CD4-positive, alpha-beta T cell treated with Interferon gamma for 1 hour (primary cell): Measurements from ENCODE around the gene TBPL1.
"Not testable (repeated sequence)": the region's sequence is repeated elsewhere in the genome, so short reads cannot be mapped to it uniquely, and the experiment has no call there.

Experiments
- DNase-seq: peaks from one replicate; pipeline ENCODE4 v3.0.0-alpha.2; 2020

TBPL1 gene

DNA sequence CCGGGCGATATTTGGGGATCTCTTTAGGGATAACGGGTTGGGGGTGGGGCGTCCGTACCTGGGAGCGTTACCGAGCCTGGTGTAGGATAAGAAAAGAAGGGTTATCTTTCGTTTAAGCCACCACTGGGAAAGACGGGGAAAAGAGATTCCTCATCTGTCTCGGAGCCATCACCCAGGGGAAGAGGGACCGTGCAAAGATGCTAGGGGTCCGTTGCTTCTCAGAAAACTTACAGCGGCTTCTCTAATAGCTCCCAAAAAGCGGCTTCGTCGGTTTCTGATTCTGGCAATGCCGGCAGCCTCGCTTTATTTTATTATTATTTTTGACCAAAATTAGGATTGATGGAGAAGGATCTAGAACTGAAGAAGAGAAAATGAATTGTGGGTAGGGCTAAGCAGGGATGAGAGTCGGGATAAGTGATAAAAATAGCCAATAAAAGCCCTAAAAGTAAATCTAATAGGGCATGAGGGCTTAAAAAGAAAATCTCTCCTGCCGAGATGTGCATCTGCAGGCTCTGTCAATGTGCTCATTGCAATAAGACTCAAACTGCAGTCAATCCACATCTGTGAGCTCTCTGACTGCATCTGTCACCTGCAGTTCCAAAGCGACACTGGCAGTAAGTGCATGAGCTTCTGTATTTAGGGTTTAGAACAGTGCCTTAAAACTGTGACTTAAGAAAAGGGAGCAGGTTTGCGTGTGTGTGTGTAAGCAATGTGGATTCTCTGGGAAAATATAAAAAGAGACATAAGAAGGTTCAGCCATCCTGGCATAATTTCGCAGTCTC is 801 bp downstream of the TBPL1 start:
- no peak for DNase-seq

DNA sequence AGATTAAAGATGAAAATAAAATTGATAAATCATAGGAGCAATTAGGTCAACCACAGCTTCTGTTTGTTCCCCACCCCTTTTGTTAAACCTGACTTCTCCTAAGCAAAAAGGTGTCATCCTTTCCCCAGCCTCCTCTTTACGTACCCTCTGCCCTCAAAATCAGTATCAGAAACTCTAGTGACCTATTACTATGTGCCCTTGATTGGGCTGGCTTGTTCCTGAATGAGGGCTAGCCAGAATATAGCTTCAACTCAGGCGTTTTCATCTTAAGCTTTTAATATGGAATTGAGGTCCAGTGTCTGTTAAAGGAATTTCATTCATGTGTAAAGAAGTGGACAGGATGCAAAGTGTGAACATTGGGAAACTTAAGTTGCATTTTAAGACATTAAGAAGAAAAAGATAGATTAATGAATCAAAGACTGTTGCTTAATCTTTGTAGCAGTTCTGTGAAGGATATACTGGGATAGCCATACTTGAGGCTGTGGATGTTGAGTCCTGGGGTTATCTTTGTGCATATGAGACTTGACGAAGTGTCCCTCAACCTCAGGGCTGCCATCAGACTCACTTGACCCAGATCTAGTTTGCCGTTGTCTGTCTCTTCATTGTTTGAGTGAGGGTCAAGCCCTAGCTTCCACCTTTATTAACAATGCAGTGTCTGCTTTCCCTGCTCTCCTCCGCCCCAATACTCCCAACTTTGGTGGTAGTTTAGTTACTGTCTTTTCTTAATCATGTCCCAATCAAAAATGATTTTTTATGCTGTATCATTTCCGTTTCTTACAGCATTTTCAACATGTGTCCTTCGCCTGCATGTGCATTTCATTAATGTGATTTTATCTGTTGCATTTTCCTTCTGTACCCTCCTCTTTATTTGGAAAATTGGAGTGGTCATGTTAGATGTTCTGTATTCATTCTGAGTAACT is 1.9 kb downstream of the TBPL1 start:
- no peak for DNase-seq

DNA sequence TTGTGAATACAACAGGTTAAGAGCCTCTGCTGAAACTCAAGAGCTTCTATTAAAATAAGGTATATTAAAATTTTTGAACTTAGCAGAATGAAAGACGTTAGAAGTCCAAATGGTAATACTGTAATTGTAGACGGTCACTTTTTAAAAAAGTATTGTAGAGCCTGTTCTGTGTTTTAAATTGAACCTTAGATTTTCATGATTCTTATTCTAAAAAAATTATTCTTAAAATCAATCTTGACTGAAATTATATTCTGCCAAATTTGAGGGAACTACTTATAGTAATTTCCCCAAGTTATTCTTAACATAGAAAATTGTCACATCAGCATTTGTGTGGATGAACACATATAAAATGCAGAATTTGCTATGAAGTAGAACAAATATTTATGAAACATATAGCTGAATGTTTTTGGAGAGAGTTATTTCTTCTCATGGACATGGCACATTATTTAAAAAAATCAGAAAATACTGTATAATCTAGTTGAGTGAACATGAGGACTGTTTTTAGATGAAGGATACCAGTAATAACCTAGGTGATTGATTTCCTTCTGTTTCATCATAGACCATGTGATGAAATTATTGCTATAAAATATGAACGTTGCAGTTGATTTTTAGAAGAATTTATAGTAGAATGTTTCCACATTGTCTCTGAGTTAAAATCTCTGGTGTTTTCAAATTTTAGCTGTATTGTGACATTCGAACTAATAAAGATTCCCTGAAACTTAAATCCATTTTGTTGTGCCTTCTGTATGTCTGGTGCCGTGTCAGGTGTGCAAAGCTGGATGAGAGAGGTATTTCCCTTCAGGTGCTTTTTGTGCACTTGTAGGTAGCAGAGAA is 2.8 kb downstream of the TBPL1 start:
- DNase-seq, result no peak

DNA sequence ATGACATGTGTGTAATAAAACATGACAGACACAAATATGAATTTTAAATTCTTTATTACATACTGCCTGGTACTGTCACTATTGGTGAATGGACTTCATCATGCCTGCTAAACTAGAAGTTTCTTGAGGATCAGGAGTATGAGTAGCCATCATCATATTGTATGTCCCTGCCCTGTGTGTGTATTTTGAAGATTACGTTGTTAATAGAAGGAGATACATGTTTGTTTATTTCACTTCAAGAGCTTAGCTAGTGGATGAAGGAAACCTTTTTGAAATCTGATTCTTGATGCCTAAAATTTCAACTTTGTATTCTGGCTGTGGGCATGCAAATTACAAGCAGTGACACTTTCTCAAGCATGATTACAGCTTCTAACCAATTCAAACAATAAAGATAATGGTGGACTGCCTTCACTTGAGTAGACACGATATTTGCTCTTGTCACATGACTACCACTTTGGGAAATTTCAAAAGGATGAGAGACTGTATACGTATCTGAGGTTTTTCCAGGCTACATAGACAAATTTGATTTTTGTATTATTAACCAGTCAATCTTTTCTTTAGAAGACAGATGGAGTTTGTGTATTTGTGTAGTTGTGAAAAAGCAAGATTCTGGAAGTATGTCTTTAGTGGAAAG is 3.5 kb downstream of the TBPL1 start:
- no peak for DNase-seq

DNA sequence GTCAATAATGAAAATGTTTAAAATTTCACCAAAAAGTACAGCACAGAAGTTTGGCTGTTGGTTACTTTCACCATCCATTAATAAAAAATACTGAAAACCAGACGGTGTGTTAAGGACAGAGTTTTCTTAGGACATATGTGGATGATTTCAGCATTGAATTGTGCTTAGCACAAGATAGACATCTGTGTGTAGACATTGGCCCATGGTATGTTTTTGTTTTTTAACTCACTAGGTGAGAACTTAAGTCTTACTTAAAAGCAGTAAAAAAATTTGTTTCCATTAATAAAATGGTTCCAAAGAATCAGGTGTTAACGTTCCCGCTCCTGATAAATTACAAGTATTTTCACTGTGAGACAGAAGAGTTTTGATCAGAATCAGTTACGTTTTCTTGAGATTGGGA is 4.2 kb downstream of the TBPL1 start:
- no peak for DNase-seq

DNA sequence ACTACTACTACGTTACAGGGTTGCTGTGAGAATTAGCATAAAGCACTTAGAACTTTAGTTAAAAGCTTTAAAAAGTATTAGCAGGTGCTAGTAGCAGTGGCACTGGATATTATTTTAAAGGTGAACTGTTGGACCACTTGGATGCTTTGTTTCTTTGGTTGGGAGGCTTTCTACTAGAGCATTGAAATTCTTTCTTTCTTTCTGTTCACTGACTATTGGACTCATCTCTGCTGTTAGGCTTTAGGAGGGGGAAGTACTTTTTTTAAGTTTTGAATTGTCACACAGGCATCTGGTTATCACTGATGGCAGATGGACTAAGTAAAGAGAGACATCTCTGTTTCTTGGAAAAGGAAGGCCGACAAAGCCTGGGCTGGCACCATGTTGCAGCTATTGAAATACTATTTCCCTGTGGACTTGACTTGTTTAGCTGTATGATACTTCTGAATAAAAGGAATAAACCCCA is 4.8 kb downstream of the TBPL1 start:
- no peak for DNase-seq

DNA sequence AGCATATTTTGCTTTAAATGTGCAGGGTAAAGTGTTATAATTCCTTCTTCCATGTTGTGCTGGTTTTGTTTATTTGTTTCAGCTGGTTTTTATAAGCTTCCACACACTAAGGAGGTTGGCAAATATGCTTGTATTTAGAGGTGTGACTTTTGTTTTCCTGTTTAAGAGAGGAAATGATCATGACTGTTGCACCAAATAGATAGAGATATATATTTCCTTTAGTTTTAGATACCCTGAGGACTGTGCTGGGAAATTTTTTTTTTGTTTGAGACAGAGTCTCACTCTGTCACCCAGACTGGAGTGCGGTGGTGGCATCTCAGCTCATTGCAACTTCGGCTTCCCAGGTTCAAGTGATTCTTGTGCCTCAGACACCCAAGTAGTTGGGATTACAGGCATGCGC is 5.8 kb downstream of the TBPL1 start:
- no peak for DNase-seq

DNA sequence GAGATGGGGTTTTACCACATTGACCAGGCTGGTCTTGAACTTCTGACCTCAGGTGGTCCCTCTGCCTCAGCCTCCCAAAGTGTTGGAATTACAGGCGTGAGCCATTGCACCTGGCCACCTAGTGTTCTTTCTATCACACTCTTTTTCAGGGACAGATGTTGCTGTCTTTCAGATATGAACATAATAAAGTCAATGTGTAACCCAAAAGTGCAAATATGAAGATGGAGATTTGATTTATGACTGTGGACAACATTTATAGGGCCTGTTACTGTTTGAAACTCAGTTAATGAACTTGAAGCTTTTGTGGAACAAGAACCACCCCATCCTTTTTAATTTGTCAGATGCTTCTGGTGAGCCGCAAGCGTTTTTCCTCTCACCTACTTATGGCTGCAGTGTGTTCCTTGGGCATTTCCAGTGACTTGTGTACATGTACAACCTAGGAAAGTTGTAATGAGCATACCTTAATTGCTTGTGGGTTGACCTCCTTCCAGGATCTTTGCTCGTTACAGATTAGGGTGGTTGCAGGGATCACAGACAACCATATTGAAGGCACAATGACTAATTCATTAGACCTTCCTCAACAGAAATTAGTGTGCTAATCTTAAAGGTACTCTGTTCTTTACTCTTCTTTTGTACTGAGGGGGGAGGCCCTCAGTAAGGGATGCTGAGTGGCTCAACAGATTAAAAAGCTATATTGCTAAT is 6.8 kb downstream of the TBPL1 start:
- DNase-seq, result no peak

DNA sequence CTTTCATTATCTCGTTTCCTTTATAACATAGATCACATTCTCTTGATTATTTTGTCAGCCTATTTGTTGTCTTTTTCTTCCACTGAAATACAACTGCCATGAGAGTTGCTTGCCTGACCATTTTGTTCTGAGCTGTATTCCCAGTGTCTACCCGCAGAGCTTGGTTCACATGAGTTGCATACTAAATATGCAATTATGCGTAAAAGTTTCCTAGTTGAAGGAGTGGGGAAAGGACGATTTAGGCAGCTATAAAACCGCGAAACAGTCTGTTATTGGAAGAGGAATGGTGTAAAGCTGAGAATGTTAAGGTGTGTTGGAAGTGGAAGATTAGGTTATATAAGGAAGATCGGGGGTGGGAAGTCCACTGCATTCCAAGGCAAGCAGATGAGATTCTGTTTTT is 8.8 kb downstream of the TBPL1 start:
- DNase-seq, result no peak

DNA sequence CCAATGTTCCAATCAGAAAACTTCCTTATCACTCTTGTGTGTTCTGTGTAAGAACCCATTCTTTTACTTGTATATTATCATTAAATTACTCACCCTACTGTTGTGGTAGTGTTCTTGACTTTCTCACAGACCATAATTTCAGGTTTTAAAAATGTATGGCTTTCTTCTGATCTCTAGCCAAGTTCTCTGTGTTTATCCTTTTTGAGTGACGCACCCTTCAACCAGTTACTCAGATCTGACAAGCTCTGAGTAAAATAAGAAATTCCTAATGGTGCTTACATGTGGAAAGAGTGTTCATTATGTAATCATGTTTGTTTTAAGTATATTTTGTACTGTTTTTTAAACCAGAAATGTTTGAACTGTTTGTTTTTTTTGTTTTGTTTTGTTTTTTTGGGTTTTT is 11.0 kb downstream of the TBPL1 start:
- no peak for DNase-seq

DNA sequence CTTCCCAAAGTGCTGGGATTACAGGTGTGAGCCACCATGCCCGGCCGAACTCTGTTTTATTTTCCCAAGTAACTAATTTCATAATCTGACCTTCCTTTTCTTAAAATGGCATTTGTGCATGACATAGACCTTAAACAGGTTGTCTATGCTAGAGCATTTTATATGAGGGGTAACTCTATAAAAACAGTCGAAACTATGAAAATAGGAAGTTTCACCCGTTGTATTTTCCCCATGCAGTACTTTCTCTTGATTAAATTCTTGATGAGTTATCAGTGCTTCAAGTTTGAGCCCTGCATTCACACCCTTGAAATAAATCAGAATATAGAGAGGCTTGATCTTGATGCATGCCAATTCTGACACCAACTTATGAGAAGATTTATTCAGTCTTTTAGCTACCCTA is 11.7 kb downstream of the TBPL1 start:
- no peak for DNase-seq

DNA sequence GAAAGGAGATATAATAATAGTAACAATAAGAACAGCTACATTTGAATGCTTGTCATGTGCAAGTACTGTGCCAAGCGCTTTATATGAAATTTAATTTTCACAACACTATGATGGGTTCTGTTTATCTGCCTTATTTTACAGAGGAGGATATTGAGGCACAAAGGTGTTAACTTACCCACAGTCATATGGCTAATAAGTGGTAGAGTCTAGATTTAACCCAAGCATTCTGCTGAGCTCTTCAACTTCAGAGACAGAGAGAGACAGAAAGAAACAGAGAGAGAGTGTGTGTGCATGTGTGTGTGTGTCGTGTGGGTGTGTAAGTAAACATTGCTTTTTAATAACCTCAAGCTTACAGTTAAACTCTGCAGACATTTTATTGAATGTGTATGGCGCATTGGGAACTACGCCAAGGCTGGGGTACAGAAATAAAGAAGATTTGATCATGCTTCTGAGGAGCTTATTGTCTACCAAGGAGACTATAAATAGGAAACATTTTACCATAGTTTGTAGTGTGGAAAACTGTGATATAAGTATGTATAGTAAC is 12.9 kb downstream of the TBPL1 start:
- no peak for DNase-seq

DNA sequence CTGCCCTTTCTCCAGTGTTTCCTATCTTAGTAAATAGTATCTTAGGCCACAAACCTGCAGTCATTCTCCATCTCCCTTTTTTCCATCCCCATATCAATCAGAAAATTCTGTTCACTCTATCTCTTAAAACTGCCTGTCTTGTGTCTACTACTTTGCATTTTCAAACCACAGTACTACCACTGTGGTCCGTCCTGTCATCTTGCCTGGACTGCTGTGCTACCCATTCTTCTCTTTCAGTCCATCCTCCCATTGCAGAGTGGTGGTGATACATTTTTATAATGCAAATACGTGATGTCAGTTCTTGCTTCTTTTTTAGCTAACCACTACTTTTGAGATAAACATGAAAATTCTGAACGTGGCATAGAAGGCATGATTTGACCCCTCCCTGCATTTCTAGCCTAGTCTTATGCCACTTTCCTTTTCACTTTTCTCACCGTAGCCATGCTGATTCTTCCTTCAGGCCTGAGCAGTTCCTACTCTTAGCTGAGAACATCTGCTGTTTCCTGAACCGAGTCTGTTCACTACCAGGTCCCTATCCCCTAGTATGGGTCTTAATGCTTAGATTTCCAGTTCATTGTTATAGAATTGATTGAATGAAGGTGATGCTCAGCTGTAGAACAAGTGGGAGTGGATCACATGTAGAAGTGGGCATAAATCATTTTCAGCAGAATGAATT is 13.8 kb downstream of the TBPL1 start:
- DNase-seq, result no peak

DNA sequence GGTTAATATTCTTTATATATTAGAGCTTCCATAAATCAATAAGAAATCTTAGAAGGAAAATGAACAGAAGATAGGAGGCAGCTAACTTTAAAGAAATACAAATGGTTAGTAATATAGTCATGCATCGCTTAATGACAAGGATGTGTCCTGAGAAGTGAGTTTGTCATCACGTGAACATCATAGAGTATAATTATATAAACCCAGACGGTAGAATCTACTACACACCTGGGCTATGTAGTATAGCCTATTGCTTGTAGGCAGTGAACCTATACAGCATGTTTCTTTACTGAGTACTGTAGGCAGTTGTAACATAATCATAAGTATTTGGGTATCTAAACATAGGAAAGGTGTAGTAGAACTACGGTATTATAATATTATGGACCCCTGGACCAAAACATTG is 14.3 kb downstream of the TBPL1 start:
- no peak for DNase-seq

DNA sequence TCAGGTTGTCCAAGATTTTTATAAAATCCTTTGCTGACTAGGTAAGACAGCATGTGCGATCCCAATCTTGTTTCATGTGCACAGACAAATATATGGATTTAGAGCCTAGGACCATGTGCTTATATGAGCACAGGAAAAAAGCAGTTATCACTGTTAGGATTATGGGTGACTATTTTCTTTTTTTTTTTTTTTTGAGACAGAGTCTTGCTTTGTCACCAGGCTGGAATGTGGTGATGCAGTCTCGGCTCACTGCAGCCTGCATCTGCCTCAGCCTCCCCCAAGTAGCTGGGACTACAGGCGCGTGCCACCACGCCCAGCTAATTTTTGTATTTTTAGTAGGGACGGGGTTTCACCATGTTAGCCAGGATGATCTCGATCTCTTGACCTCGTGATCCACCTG is 14.8 kb downstream of the TBPL1 start:
- not testable (repeated sequence) for DNase-seq

DNA sequence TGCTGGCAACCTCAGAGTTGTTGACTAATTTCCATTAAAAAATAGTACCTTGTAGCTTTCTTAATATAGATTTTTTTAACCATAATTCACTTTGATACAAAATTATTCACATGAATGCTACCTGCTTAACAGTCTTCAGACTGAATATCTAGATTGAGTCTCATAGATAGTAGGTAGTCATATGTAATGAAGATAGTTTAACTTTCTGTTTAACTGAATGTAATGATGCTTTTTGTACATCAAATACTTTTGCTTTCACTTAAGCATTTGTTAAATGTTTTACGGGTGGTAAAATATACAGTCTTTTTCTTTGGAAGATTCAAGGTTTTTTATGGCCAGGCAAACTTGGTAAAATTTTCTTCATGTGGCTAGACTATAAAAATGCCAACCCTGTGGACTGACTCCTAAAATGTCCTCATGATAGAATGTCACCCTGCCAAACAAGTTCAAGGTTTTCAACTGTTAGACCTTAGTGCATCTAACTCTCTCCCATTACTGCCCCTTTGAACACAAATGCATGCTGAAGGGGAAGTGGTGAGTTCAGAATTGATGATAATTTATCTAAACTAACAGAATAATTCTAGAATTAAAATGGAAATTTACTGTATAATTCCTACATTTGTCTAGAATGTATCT is 16.4 kb downstream of the TBPL1 start:
- no peak for DNase-seq

DNA sequence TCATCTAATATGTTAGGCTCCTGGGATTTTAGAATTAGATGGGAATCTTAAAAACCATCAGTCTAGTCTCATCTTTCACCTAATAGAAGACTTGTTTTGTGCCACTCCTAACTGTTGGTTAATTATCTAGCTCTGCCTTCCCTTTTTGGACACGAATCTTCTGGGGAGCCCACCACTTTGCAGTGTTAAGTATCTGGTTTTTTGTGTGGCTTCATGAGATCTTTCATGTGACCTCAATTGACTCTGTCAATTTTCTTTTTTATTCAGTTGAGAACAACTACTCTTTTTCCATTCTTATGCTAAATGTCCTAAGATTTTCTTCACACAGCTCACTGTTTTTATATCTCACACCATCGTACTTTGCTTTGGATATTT is 16.9 kb downstream of the TBPL1 start:
- no peak for DNase-seq

DNA sequence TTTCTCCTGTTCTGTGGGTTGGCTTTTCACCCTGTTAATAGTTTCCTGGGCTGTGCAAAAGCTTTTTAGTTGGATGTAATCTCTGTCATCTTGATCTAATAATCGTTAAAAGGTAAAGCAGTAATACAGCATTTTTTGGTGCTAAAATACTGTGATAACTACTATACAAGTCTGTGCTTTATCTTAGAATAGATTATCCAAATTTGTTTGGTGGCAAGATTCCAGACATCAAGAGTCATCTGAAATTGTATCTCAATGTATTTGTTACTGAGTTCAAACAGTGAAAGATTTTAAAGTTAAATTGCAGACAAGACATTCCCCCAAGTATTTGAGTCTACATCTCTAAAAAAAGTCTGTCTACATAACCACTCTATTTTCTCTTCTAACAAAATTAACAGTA is 18.8 kb downstream of the TBPL1 start:
- DNase-seq, result no peak

DNA sequence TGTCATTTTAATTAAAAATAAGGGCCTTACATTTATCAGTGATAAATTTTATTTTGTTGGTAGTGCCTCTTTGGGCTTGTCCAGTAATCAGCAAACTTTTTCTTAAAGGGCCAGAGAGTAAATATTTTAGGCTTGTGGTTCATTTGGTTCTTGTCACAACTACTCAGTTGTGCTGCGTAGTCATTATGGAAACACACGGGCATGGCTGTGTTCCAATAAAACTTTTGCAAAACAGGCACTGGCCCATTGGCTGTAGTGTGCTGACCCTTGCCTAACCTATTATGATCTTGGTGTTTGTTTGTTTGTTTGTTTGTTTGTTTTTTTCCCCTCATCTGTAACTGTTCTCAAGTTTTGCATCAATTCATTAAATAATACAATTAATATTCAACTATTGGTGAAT is 19.4 kb downstream of the TBPL1 start:
- DNase-seq, result no peak

DNA sequence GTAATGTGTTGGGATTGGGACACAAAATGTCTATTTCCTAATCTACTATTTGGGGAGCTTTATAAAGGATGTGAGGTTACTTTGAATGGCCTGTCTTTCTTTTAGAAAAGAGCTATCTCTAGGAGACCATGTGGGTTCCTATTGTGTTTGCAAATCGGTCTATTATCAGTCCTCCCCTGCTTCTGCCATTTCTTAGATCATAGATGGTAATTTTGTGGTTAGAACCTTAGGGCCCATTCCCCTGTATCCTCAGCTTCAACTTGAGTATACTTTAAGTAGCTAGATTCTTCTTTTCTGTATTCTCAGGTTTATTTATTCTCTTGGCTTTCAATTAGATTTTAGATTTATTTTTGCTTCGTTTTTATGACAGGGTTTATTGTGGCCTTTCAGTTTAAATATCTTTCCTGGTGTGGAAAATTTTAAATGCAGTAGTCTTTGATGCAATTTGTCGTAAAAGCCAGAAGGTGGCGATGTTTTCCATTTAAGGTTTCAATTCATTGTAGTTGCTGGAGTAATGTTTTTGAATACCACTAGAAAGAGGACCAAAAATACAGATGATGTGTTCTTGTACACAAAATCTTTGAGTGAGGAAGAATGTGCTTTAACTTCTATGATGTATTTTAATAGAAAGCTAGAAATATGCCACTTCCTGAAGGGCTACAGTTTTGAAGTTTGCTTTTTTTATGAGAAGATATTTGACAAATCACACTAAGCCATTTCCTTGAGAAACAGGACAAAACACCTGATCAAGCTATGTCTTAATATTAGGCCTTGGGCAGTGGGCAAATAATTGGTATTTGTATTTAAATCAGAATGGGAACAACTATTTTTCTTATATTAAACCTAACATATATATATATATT is 20.3 kb downstream of the TBPL1 start:
- DNase-seq, result no peak
